Muscle layer of duodenum (tissue), 2 donors: ENCODE measurements around the gene SULT1A2.
"Not testable (repeated sequence)": the region's sequence is repeated elsewhere in the genome, so short reads cannot be mapped to it uniquely, and the experiment has no call there.

Experiments
- H3K27ac ChIP-seq: one replicate; pipeline ENCODE4 v1.7.0; 2013; ENCODE audit warnings: mild to moderate bottlenecking, low read length
- H3K27me3 ChIP-seq: one replicate; pipeline ENCODE4 v1.7.0; 2013; ENCODE audit warnings: low read depth, mild to moderate bottlenecking, control low read depth, low read length
- H3K36me3 ChIP-seq, 2 donors: one replicate each; pipeline ENCODE4 v1.7.0; 2013; ENCODE audit warnings: low read length in 2 of 2, control low read depth in 1 of 2, mild to moderate bottlenecking in 1 of 2; ENCODE audit not compliant: insufficient read depth in 2 of 2, control insufficient read depth in 1 of 2
- H3K4me1 ChIP-seq, 2 donors: one replicate each; pipeline ENCODE4 v1.7.0; 2013; ENCODE audit warnings: low read length in 2 of 2, mild to moderate bottlenecking in 2 of 2, control low read depth in 1 of 2, moderate library complexity in 1 of 2; ENCODE audit not compliant: insufficient read depth in 2 of 2, control insufficient read depth in 1 of 2
- H3K4me3 ChIP-seq, 2 donors: one replicate each; pipeline ENCODE4 v1.7.0; 2013; ENCODE audit warnings: low read length in 2 of 2, low read depth in 1 of 2, mild to moderate bottlenecking in 1 of 2
- H3K9me3 ChIP-seq, 2 donors: one replicate each; pipeline ENCODE4 v1.7.0; 2013; ENCODE audit warnings: low read length in 2 of 2, control low read depth in 1 of 2, mild to moderate bottlenecking in 1 of 2; ENCODE audit not compliant: control insufficient read depth in 1 of 2
- donor health status: healthy.

Gene SULT1A2

DNA sequence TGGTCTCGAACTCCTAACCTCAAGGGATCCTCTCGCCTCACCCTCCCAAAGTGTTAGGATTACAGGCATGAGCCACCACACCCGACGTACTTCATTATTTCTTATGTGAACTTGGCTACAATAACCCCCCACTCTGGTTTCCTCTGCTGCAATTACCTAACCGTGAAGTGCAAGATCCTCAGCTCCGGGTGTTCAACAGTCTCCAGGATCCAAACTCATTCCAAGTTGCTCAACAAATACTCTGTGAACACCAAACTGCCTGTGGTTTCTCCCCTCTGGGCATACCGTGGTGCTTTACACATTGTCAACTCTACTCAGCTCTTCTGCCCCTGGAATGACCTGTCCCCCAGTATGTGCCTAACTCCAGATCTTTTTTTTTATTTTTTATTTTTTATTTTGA, 19.8 kb upstream of the SULT1A2 start:
- no peaks in the 10 kb centered on the region for H3K36me3 ChIP-seq
- no peak overlapping the region for H3K4me3 ChIP-seq
- H3K9me3 ChIP-seq = no peaks in the 10 kb centered on the region
- no peaks in the 10 kb centered on the region for H3K4me1 ChIP-seq
- no peaks in the 10 kb centered on the region for H3K27me3 ChIP-seq
- no peak overlapping the region for H3K27ac ChIP-seq

DNA sequence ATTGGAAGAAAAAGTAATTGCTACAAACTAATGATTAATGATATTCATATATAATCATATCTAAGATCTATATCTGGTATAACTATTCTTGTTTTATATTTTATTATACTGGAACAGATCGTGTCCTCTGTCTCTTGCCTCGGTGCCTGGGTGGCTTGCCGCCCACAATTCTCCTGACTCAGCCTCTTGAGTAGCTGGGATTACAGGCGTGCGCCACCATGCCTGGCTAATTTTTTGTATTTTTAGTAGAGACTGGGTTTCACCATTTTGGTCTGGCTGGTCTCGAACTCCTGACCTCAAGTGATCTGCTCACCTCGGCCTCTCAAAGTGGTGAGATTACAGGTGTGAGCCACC, 19.4 kb upstream of the SULT1A2 start:
- H3K4me3 ChIP-seq = not testable (repeated sequence)

DNA sequence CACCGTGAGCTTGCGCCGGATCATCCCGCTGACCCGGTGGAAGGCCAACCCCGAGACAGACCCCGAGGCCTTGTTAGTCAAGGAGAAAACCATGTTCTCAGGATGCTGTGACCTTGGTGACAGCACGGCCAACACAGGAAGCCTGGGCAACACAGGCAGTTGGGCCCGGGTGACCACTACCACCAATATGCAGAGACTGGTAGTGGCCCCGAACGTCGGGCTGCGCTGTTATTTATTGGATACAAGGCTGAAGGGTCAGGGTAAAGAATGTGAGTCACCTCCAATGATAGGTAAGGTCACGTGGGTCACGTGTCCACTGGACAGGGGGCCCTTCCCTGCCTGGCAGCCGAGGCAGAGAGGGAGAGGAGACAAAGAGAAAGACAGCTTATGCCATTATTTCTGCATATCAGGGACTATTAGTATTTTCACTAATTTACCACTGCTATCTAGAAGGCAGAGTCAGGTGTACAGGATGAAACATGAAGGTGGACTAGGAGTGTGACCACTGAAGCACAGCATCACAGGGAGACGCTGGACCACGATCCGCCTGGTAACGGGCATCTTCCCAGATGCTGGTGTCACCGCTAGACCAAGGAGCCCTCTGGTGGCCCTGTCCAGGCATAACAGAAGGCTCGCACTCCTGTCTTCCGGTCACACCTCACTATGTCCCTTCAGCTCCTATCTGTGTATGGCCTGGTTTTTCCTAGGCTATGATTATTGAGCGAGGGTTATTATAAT, 18.8 kb upstream of the SULT1A2 start:
- H3K9me3 ChIP-seq, H3K27ac ChIP-seq, H3K4me1 ChIP-seq, H3K27me3 ChIP-seq, H3K36me3 ChIP-seq, H3K4me3 ChIP-seq: not testable (repeated sequence)

More for the DNA sequence above, 19.4 kb upstream of the SULT1A2 start:
- H3K36me3 ChIP-seq, H3K4me1 ChIP-seq, H3K27me3 ChIP-seq, H3K9me3 ChIP-seq, H3K27ac ChIP-seq: not testable (repeated sequence)

DNA sequence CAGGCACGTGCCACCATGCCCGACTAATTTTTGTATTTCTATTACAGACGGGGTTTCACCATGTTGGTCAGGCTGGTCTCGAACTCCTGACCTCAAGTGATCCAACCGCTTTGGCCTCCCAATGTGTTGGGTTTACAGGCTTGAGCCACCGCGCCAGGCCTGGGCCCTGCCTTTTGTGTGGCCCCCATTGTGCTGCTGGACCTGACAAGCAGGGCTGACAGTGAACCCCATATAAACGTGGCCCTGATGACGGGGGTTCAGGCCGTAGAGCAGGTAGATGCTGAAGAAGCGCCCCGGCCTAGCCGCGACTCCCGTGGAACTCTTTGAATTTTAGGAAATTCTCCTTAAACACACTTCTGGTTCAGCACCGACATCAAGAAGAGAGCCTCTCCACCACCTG, 17.7 kb upstream of the SULT1A2 start:
- H3K4me3 ChIP-seq, H3K9me3 ChIP-seq, H3K27ac ChIP-seq, H3K27me3 ChIP-seq, H3K36me3 ChIP-seq: not testable (repeated sequence)
- H3K4me1 ChIP-seq = peaks cover 0 to 12% of the 10 kb centered on the region in 2 donors

DNA sequence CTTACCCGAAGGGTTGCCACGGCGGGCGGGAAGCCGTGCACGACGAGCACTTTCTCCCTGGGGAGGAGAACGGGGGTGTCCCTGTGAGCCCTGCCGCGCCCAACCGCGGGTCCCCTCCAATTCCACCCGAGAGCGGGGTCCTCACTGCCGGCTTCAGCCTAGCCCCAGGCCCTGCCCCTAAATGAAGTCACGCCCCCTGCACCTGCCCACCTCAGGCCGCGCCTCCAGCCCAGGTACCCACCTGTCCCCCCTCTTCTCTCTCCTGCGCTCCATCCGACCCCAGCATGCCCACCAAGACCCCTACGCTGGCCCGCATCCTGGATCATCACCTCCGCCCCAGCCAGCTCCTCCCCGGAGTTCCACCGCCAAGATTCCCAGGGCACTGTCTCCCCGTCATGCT, 17.1 kb upstream of the SULT1A2 start:
- not testable (repeated sequence) for H3K27me3 ChIP-seq, H3K9me3 ChIP-seq, H3K36me3 ChIP-seq, H3K4me3 ChIP-seq, H3K27ac ChIP-seq
- peaks cover 0 to 17% of the 10 kb centered on the region in 2 donors for H3K4me1 ChIP-seq

DNA sequence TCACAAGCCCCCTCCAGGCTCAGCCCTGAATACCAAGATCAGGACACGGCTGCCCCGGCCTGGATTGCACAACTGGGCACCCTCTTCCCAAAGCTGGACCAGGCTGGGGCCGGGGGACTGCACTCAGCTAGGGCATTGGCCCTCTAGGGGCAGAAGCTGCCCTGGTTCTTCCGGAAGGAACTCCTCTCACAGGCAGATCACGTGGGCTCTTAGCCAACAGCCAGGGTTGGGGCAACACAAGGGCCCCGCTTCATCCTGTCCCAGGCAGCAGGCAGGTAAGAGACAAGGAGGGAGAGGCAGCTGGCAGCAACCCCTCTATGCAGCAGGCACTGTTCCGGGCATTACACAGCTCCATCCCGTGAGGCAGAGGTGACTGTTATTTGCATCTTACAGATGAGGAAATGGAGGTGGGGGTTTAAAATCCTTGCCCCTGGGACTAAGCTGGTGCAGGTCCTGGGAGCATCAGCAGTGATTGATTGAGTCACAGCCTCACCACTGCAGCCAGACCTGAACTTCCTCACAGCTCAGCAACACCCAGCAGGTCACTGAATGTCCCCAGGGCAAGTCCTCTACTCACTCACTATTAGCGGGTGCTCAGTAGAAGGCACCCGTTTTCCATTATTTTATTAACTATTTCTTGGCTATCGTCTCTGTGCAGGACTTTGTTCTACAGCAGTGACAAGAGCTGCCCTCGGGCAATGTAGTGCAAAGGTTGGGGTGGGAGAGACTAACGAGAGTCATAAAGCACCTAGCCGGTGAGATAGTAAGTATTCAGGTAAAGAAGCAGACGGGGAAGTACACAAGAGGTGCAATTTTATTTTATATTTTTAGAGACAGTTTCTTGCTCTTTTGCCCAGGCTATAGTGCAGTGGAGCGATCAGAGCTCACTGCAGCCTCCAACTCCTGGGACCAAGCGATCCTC, 15.8 kb upstream of the SULT1A2 start:
- H3K27me3 ChIP-seq, H3K9me3 ChIP-seq, H3K36me3 ChIP-seq, H3K27ac ChIP-seq, H3K4me3 ChIP-seq: not testable (repeated sequence)
- H3K4me1 ChIP-seq = peaks cover 0 to 17% of the 10 kb centered on the region in 2 donors

DNA sequence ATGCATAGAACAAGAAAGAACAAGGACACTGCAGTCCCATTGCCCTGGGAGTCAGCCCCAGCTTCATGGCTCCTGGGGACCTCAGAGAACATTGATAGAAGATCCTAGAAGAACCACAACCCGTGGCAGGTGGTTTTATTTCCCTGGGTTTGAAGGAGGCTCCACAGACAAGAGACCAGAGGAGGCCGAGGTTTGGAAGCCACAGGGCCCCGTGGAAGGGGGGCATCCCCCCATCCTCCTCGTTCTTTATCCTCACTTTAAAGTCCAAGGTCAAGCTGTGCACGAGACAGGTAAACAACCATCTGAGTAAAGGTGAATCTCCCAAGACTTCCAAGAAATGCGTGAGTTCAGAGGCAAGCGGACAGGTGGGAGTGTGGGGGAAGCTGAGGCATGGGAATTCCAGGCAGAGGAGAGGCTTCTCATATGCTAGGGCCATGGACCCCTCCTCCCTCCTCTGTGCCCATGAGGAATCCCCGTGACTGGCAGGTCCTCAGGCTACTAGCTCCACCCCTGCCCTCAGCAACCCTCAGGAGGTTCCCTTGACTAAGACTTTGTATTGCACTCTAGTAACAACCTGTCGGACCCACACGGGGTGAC, 13.8 kb upstream of the SULT1A2 start:
- H3K27ac ChIP-seq = peak overlapping the region; percentile 60

DNA sequence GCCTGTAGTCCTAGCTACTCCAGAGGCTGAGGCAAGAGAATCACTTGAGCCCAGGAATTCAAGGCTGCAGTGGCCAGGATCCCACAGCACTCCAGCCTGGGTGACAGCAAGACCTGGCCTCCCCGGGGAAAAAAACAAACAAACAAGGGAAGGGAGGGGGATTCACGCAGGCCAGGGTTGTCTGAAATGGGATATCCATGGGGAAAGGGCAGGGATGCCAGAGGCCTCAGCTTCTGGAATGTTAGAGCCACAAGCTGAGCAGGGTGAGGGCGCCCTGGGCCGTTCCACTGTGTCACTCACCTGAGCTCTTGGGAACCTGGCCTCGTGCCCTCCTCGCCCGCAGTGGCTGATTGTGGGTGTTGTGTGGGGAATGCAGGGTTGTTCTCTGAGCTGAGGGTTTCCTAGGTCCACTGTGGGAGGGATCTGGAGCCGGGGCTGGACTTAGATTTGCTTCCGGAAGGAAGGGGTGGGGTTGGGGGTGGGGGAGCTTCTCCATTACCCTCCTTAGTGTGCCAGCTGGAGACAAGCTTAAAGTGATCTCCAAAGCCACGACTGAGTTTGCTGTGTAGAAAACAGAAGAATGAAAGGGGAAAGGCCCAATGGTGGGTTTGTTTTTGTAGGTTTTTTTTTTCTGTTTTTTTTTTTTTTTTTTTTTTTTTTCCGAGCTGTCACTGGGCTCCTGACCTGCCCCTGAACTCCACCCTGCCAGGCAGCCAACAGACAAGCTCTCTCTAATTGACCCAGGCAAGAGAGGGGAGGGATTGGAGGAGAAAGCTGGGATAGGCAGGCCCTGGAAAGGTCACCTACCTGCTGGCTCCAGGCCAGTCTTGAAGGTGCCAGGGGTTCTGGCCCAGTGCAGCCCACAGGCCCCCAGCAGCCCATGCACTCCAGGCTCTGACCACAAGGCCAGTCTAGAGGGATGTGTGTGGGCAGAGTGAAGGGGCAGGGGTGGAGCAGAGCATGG, 13.1 kb upstream of the SULT1A2 start, which contains the start of gene SULT1A1:
Gene SULT1A1 (minus strand): TSS at position 414 of the 964 bp plus-strand sequence. CDS start 1,189 bp downstream, outside the sequence.
- peak within 1 kb of the TSS; percentile 43 to 60 for H3K4me3 ChIP-seq
- peaks cover 0 to 3% of the 10 kb centered on the region in 2 donors for H3K36me3 ChIP-seq
- peak within 1 kb of the TSS; percentile 60 for H3K27ac ChIP-seq

More for the DNA sequence above, 13.8 kb upstream of the SULT1A2 start:
- Histone ChIP-seq H3K4me1 (peaks cover 0 to 17% of the 10 kb centered on the region in 2 donors), H3K27me3 (no peaks in the 10 kb centered on the region), H3K4me3 (no peak overlapping the region), H3K9me3 (no peaks in the 10 kb centered on the region), H3K36me3 (no peaks in the 10 kb centered on the region)

DNA sequence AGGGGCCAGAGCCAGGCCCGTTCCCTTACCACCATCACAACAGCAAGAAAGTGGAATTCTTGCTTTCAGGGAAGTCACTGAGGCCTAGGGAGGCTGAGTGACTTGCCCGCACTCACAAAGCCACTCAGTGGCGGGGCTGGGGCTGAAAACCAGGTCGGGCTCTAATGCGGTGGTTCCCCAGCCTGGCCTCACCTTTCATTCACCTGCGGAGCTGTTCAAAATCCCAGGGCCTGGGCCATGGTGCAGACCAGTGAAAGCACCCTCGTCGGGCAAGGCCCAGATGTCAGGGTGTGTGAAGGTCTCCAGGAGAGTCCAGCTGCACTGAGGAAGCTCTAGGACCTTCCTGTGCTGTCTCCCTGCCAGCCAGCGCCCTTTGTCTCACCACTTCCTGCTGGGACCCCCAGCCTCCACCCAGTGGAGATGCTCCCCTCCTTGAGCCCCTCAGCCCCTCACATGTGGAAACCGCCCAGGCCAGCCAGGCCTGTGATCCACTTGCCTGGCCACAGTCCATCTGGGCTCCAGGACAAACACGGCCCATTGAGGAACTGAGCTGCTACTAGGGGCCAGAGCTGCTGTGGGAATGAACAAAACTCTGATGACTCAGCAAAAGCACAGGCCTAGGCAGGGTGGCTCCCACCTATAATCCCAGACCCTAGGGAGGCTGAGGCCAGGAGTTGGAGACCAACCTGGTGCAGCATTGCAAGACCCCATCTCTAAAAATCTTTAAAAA, 12.2 kb upstream of the SULT1A2 start:
- Histone ChIP-seq H3K27ac (peak overlapping the region; percentile 34), H3K4me1 (peaks cover 0 to 17% of the 10 kb centered on the region in 2 donors), H3K4me3 (peak overlapping the region; percentile 43 to 60)
- not testable (repeated sequence) for H3K9me3 ChIP-seq, H3K27me3 ChIP-seq, H3K36me3 ChIP-seq

More for the DNA sequence above, 13.1 kb upstream of the SULT1A2 start, which contains the start of gene SULT1A1:
- no peaks in the 10 kb centered on the region for H3K9me3 ChIP-seq
- no peaks in the 10 kb centered on the region for H3K27me3 ChIP-seq
- peaks cover 0 to 17% of the 10 kb centered on the region in 2 donors for H3K4me1 ChIP-seq

DNA sequence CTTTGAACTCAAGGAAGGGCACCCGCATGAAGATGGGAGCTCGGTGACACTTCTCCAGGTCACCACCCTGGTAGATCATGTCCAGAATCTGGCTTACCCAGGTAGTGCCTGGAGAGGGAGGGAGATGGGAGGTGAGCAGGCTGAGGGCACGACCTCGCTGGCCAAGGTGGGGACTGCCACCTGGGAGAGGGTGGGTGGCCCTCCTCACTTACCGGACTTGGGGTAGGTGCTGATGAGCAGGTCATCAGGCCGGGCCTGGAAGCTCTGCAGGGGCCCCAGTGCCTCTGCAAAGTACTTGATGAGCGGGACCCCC, 11.6 kb upstream of the SULT1A2 start:
- not testable (repeated sequence) for H3K36me3 ChIP-seq, H3K27me3 ChIP-seq, H3K9me3 ChIP-seq, H3K4me3 ChIP-seq, H3K27ac ChIP-seq
- H3K4me1 ChIP-seq = peaks cover 0 to 17% of the 10 kb centered on the region in 2 donors
